ENCODE measurements around the gene OR4E1.

GRCh38 chr14:21714318-21714929, 40.8 kb upstream of the OR4E1 start:
- TF ChIP-seq POLR2A (IDR thresholded peaks at IDR 0.05): no peak
- TF ChIP-seq CTCF (IDR thresholded peaks at IDR 0.05): no peak
